WTC11 (cell line): ENCODE data around the gene DDX51. TPM values are rescaled to one million over a fixed set of nuclear protein-coding genes. Genes with fewer than 3 reads are reported as not detected.

Experiments
- ATAC-seq: fragments of 200-7000 bp; cut with Tn5 transposase; 2 replicates; pipeline ENCODE4 v1.10.0; 2021; ENCODE audit warnings: mild to moderate bottlenecking, moderate library complexity
- CTCF ChIA-PET: fragments of 300-600 bp; sonication (Branson Sonifier 250); formaldehyde crosslinking; loops from one replicate; lab custom pipeline; 2021; ENCODE audit warnings: antibody characterized with exemption; lab: Charles Lee
- POLR2A ChIA-PET: fragments of 350-600 bp; sonication (Branson Sonifier 250); formaldehyde crosslinking; loops from one replicate; lab custom pipeline; 2021; ENCODE audit warnings: antibody characterized with exemption; lab: Charles Lee
- DNase-seq: peaks from one replicate; pipeline ENCODE4 v3.0.0; 2021; ENCODE audit warnings: low spot score
- H3K27ac Mint-ChIP-seq: 2 replicates; pipeline ENCODE4 v1.8.0; 2021; ENCODE audit warnings: mixed read lengths
- H3K27me3 Mint-ChIP-seq: 2 replicates; pipeline ENCODE4 v1.8.0; 2021; ENCODE audit warnings: low read depth, mild to moderate bottlenecking, moderate library complexity, mixed read lengths
- H3K36me3 Mint-ChIP-seq: 2 replicates; pipeline ENCODE4 v1.8.0; 2021; ENCODE audit warnings: mixed read lengths
- H3K4me1 Mint-ChIP-seq: 2 replicates; pipeline ENCODE4 v1.8.0; 2022; ENCODE audit warnings: mixed read lengths
- H3K4me3 Mint-ChIP-seq: 2 replicates; pipeline ENCODE4 v1.8.0; 2021; ENCODE audit warnings: mild to moderate bottlenecking, moderate library complexity, mixed read lengths
- H3K9me3 Mint-ChIP-seq: 2 replicates; pipeline ENCODE4 v1.8.0; 2021; ENCODE audit warnings: mixed read lengths
- AR ChIP-seq: fragments of 250-450 bp; sonication (Bioruptor Pico); IDR thresholded peaks from 2 replicates; pipeline ENCODE4 v1.9.0; 2021; ENCODE audit warnings: mild to moderate bottlenecking
- E2F1 ChIP-seq: sonication (generic); formaldehyde crosslinking; IDR thresholded peaks from 2 replicates; pipeline ENCODE4 v1.8.0; 2022; ENCODE audit warnings: mild to moderate bottlenecking, missing genetic modification reagents
- E2F4 ChIP-seq: sonication (generic); formaldehyde crosslinking; IDR thresholded peaks from 2 replicates; pipeline ENCODE4 v1.8.1; 2022; ENCODE audit warnings: low read depth, mild to moderate bottlenecking, moderate library complexity, missing genetic modification reagents, borderline replicate concordance
- E2F5 ChIP-seq: sonication (generic); formaldehyde crosslinking; IDR thresholded peaks from 2 replicates; pipeline ENCODE4 v1.8.1; 2022; ENCODE audit warnings: mild to moderate bottlenecking, moderate library complexity, missing genetic modification reagents
- JAZF1 ChIP-seq: fragments of 250-450 bp; sonication (Bioruptor Pico); IDR thresholded peaks from 2 replicates; pipeline ENCODE4 v1.9.0; 2021; ENCODE audit warnings: moderate library complexity, mild to moderate bottlenecking, inconsistent platforms
- JUN ChIP-seq: sonication (generic); formaldehyde crosslinking; IDR thresholded peaks from 2 replicates; pipeline ENCODE4 v1.8.0; 2023; ENCODE audit warnings: mild to moderate bottlenecking, missing genetic modification reagents
- MYBL2 ChIP-seq: sonication (generic); formaldehyde crosslinking; IDR thresholded peaks from 2 replicates; pipeline ENCODE4 v1.8.1; 2023; ENCODE audit warnings: mild to moderate bottlenecking, moderate library complexity, missing genetic modification reagents
- NR2C2 ChIP-seq: sonication (generic); formaldehyde crosslinking; IDR thresholded peaks from 2 replicates; pipeline ENCODE4 v1.8.0; 2022; ENCODE audit warnings: mild to moderate bottlenecking, missing genetic modification reagents
- NR3C1 ChIP-seq: sonication (generic); formaldehyde crosslinking; conservative IDR thresholded peaks from 2 replicates; pipeline ENCODE4 v1.8.1; 2023; ENCODE audit warnings: low read depth, mild to moderate bottlenecking, missing genetic modification reagents
- PRDM15 ChIP-seq: sonication (generic); formaldehyde crosslinking; IDR thresholded peaks from 2 replicates; pipeline ENCODE4 v1.8.0; 2022; ENCODE audit warnings: missing genetic modification reagents
- TEAD1 ChIP-seq: sonication (generic); formaldehyde crosslinking; IDR thresholded peaks from 2 replicates; pipeline ENCODE4 v1.8.0; 2022; ENCODE audit warnings: mild to moderate bottlenecking, missing genetic modification reagents
- USF1 ChIP-seq: sonication (generic); formaldehyde crosslinking; IDR thresholded peaks from 2 replicates; pipeline ENCODE4 v1.8.0; 2022; ENCODE audit warnings: mild to moderate bottlenecking, missing genetic modification reagents
- ZNF263 ChIP-seq: sonication (generic); formaldehyde crosslinking; IDR thresholded peaks from 2 replicates; pipeline ENCODE4 v1.8.1; 2022; ENCODE audit warnings: low read depth, mild to moderate bottlenecking, moderate library complexity, missing genetic modification reagents
- total RNA-seq: library from RNA; stranded (reverse); gene quantifications from 3 replicates; pipeline ENCODE4 v1.2.3, GENCODE V29; 2021

Gene DDX51
- total RNA-seq, 1 experiment from 2014 or later: 32.7 TPM

- no peak for TF ChIP-seq NR3C1 (CRISPR knock-in tag)
- no peak for TF ChIP-seq TEAD1 (CRISPR knock-in tag)
- no peak for TF ChIP-seq USF1 (CRISPR knock-in tag)
- TF ChIP-seq AR (CRISPR knock-in tag): no peak
- TF ChIP-seq PRDM15 (CRISPR knock-in tag): no peak
- no peak for TF ChIP-seq E2F1 (CRISPR knock-in tag)
- no peak for TF ChIP-seq NR2C2 (CRISPR knock-in tag)
These were observed 1.2 kb upstream of the DDX51 start (continued) for GRCh38 chr12:132145334-132145733.

GRCh38 chr12:132144810-132145168, 670 bp upstream of the DDX51 start:
- DNase-seq (no peak), ATAC-seq (no peak)
- TF ChIP-seq JAZF1 (CRISPR knock-in tag) (no peak), MYBL2 (CRISPR knock-in tag) (no peak), JUN (no peak), E2F4 (CRISPR knock-in tag) (0 out of 2 replicates have a peak, but pooled peaks have one; percentile 36), E2F5 (CRISPR knock-in tag) (no peak), ZNF263 (CRISPR knock-in tag) (no peak)
- Mint-ChIP-seq H3K9me3 (no peaks in the 10 kb centered on the region), H3K4me1 (peaks cover 10% of the 10 kb centered on the region), H3K4me3 (peak overlapping the region; percentile 78), H3K27me3 (no peaks in the 10 kb centered on the region), H3K27ac (peak overlapping the region; percentile 60; the same call in 1 of the 2 replicates), H3K36me3 (peaks cover 8% of the 10 kb centered on the region)
- CTCF ChIA-PET: interaction anchor here (1.0 kb wide), 1 partner anchor 9 kb away, joined by 4 read pairs; no protein-coding TSS in a partner anchor
- POLR2A ChIA-PET: no interaction called here
